ENCODE data around the gene PCDHGB4. TPM values are rescaled to one million over a fixed set of nuclear protein-coding genes. Genes with fewer than 3 reads are reported as not detected.
"Not testable (repeated sequence)": the region's sequence is repeated elsewhere in the genome, so short reads cannot be mapped to it uniquely, and the experiment has no call there.

Gene PCDHGB4
- total RNA-seq = 31.0 to 35.5 TPM (median 33.0 TPM) in 3 replicates

- Mint-ChIP-seq H3K9me3 (peaks cover 65% of the 10 kb centered on the region), H3K4me3 (peak within 1 kb of the TSS; percentile 70), H3K36me3 (peaks cover 36% of the 10 kb centered on the region), H3K27ac (peak within 1 kb of the TSS; percentile 64)
- not testable (repeated sequence) for DNase-seq (ENCODE audit: low spot score in 2 of 2, unreplicated experiment in 2 of 2); H3K27me3 Mint-ChIP-seq (ENCODE audit: low read depth); H3K4me1 Mint-ChIP-seq
- TF ChIP-seq, protein P1, sequence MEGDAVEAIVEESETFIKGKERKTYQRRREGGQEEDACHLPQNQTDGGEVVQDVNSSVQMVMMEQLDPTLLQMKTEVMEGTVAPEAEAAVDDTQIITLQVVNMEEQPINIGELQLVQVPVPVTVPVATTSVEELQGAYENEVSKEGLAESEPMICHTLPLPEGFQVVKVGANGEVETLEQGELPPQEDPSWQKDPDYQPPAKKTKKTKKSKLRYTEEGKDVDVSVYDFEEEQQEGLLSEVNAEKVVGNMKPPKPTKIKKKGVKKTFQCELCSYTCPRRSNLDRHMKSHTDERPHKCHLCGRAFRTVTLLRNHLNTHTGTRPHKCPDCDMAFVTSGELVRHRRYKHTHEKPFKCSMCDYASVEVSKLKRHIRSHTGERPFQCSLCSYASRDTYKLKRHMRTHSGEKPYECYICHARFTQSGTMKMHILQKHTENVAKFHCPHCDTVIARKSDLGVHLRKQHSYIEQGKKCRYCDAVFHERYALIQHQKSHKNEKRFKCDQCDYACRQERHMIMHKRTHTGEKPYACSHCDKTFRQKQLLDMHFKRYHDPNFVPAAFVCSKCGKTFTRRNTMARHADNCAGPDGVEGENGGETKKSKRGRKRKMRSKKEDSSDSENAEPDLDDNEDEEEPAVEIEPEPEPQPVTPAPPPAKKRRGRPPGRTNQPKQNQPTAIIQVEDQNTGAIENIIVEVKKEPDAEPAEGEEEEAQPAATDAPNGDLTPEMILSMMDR (IDR thresholded peaks at IDR 0.05; ENCODE audit: unreplicated experiment) = peak; percentile 19
These were observed at the start of gene PCDHGB4 for GRCh38 chr5:141387557-141388311. Gene PCDHGB4, plus strand, starts transcription at chr5:141387698. Its CDS starts 187 bp downstream, at chr5:141387885.

DNA sequence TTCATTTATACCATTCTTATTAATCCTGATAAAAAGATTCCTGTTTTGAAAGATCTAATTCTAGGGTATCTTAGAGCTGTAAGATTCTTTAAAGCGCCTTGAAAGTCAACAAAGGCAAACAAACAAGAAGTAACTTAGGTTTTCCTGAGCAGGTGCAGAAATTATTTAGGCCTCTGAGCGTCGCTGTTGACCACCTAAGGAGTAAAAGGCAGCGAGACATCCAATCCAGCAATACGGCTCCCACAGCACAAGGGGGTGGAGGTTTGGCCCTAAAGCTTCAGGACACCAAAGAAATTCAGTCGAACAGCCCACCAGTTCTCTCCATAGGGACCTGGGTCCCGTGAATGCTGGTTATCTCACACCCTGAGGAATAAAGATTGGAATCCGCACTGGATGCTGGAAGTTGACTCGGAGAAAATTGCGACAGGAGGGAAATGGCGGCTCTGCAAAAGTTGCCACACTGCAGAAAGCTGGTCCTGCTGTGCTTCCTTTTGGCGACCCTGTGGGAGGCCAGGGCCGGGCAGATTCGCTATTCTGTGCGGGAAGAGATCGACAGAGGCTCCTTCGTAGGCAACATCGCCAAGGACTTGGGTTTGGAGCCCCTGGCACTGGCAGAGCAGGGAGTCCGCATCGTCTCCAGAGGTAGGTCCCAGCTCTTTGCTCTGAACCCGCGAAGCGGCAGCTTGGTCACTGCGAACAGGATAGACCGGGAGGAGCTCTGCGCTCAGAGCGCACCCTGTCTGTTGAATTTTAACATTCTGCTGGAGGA, 48.8 kb upstream of the PCDHGB4 start, which contains the start of gene PCDHGA2:
Gene PCDHGA2, plus strand, starts transcription at position 223 of the 769 bp plus-strand sequence.
- TF ChIP-seq, protein P1 (IDR thresholded peaks at IDR 0.05; ENCODE audit: unreplicated experiment) = no peak
- Mint-ChIP-seq H3K27ac (no peak within 1 kb of the TSS), H3K4me1 (no peaks in the 10 kb centered on the region), H3K4me3 (no peak within 1 kb of the TSS), H3K27me3 (ENCODE audit: low read depth) (no peaks in the 10 kb centered on the region), H3K36me3 (peaks cover 10% of the 10 kb centered on the region), H3K9me3 (peaks cover 75% of the 10 kb centered on the region)
- DNase-seq (ENCODE audit: low spot score in 2 of 2, unreplicated experiment in 2 of 2) = no peak

GRCh38 chr5:141340781-141341354, 46.6 kb upstream of the PCDHGB4 start:
- not testable (repeated sequence) for H3K27me3 Mint-ChIP-seq (ENCODE audit: low read depth); H3K4me3 Mint-ChIP-seq; DNase-seq (ENCODE audit: low spot score in 2 of 2, unreplicated experiment in 2 of 2); H3K4me1 Mint-ChIP-seq; H3K27ac Mint-ChIP-seq
- H3K36me3 Mint-ChIP-seq = peaks cover 15% of the 10 kb centered on the region
- peaks cover 68% of the 10 kb centered on the region for H3K9me3 Mint-ChIP-seq

DNA sequence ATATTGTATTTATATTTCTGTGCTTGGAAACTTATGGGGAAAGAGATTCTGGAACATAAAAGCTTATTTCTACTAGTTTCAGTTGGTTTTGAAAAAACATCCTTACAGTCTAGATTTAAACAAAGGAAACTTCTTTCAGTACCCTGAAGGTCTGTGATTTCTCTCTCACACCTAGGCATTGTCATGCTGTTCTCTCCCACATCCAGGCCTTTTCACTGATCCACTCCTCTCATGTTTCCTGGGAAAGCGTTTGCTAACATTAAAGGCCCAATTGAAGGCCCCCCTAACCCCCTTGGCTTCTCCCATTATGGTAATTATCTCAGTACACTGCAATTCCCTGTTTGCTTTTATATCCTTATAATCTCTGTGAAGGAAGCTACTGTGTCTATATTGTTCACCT, 44.7 kb upstream of the PCDHGB4 start:
- Mint-ChIP-seq H3K36me3 (peaks cover 15% of the 10 kb centered on the region), H3K27ac (no peak overlapping the region), H3K4me3 (no peak overlapping the region), H3K9me3 (peaks cover 60% of the 10 kb centered on the region), H3K4me1 (no peaks in the 10 kb centered on the region), H3K27me3 (ENCODE audit: low read depth) (no peaks in the 10 kb centered on the region)
- TF ChIP-seq, protein P1 (IDR thresholded peaks at IDR 0.05; ENCODE audit: unreplicated experiment) = no peak
- DNase-seq (ENCODE audit: low spot score in 2 of 2, unreplicated experiment in 2 of 2) = no peak

DNA sequence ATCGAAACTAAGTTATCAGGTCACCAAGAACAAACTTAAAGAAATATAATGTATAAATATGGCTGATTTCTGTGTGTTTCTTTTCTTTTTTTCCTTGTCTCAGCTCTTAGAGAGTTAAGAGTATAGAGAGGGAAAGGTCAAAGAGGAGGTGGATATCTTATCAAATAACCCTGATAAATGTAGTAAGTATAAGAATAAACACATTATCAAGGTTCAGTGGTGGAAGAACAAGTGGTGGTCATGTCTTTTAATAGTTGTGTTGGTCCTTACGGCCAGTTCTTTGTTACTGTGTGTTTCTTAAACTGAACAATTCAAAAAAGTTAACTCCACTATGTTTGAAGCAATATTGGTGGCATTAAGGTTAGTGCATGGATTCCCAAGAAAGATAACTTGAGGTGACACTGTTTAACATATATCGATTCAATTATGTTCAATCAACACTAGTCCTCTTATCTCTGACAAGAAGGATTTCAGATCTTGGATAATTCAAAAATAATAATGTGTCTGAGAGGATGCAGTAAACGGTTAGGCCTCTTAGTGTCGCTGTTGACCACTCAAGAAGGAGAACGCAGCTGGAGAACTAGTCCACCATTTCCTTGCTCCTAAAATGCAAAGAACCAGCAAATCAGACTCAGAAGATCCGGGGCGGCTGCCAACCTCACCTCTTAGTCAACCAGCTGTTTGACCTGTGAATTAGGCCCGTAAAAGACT, 44.1 kb upstream of the PCDHGB4 start, which contains the start of gene PCDHGA3:
Gene PCDHGA3, plus strand, starts transcription at position 588 of the 711 bp plus-strand sequence. CDS start 205 bp downstream, outside the sequence.
- H3K36me3 Mint-ChIP-seq = peaks cover 15% of the 10 kb centered on the region
- H3K27ac Mint-ChIP-seq = no peak within 1 kb of the TSS
- no peak for DNase-seq (ENCODE audit: low spot score in 2 of 2, unreplicated experiment in 2 of 2)
- TF ChIP-seq, protein P1 (IDR thresholded peaks at IDR 0.05; ENCODE audit: unreplicated experiment) = no peak
- no peaks in the 10 kb centered on the region for H3K4me1 Mint-ChIP-seq
- H3K9me3 Mint-ChIP-seq = peaks cover 58% of the 10 kb centered on the region
- no peak within 1 kb of the TSS for H3K4me3 Mint-ChIP-seq
- H3K27me3 Mint-ChIP-seq (ENCODE audit: low read depth) = no peaks in the 10 kb centered on the region

Measured in mesothelial cell of epicardium (in vitro differentiated cells).